Measurements from ENCODE around the gene SIDT1.

Gene SIDT1

DNA sequence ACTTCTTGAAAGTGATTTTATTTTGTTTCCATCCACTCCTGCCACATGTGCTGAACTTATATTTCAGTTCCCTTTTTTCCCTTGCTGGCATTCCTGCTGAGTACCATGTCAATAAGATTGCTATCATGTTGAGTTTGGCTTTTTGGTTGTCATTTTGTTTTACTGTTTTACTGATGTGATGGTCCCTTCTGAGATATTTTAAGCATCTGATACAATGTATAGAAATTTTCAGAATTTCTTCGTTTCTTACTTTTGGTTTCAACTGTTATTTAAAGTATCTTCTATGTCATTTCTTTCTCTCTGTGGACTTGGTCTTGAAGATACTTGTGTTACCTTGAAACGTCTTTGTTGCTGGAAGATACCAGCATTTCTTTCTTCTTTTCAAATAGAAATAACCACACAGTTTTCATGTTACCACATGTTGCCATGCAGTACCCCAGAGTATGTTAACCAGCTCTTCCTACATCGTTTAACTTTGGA, 14.1 kb downstream of the SIDT1 start:
- DNase-seq (ENCODE audit: low read depth), result no peak

DNA sequence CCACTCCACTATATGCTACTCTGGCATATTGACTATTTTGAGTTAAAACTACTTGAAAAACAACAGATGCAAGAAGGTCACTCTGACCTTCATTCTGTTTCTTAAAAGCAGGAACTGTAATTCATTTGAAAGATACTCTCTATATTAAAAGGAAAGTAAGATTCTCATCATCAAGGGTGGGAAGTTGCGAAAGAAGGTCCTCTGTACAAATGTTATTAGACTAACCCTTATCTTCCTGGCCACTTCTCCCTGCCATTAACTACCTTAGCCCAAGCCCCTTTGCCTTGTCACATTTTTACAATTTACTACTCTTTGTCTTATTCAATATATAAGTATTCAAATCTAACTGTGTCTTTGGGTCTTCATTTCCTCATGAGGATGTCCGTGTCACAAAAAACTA, 16.1 kb downstream of the SIDT1 start:
- DNase-seq (ENCODE audit: low read depth), result no peak

DNA sequence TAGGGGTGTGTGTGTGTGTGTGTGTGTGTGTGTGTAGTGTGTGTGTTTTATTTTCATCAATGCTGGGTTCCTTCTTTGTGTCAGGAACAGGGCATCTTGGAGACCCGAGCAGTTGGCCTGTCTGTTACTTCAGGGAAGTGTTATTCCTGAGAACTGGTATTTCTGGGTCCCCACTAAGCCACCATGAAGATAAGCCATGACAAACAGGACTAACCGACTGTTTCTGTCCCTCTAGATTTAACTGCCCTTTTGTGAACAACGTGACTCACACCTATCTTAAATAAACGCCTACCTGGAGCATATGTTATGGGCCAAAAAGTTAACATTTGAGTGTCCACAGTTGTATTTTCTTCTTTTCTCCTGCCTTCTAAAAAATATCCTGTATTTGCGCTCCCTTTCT, 19.5 kb downstream of the SIDT1 start:
- DNase-seq (ENCODE audit: low read depth), result no peak

DNA sequence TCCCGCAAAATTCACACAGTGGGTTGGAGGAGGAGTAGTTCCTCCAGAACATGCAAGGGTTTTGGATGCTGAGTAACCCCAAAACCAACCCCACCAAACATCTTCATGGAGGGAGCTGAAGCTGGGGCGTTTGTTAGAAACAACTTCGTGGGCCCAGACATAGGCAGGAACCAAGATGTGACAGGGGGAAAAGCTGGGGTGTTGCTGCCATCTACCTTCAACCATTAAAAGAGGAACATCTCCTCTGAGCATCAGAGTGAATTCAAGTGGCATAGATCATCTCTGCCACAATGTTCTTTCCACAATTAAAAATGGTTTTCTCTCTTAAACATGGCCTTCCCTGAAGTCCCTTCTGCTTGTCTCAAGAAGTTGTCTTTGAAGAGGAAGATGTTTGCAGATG, 20.5 kb downstream of the SIDT1 start:
- no peak for DNase-seq (ENCODE audit: low read depth)

DNA sequence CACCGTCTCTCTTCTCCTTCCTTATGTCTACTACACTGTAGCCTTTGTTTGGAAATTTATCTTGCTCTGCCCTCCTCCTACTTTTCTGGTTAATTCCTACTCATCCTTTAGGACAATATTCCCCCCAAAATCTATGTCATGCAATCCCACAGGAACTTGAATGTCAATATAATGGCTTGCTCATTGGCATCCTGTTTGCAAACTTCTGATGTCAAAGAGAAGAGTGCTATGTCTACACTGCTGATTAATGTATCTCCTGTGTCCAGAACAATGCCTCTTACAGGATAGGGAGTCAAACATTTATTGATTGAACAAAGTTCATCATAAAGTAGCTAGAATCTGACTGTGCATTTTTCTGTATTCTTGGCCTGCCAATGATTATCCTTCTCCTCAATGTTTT, 22.8 kb downstream of the SIDT1 start:
- DNase-seq (ENCODE audit: low read depth), result no peak

DNA sequence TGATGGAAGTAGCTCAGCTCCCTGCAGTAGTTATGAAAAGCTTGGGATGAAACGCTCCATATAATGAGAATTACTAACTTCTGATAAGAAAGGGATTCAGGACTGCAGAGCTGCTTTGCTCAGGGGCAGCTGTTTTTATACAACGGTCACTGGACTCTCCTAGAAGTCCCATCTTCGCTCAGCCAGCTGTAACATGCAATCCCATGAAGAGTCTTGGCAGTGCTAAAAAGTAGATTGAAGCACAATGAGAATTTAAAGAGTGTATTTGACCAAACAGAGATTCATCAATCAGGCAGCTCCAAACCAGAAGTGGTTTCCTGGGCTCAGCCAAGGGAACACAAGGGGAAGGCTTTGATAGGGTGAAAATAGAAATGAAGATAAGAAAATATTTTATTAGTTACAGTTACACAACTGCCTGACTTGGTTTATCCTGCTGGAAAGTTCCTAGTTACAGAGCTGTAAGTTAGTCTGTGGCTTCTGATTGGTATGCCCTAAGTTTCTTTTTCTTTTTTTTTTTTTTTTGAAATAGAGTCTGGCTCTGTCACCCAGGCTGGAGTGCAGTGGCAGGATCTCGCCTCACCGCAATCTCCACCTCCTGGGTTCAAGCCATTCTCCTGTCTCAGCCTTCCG, 24.1 kb downstream of the SIDT1 start:
- DNase-seq (ENCODE audit: low read depth), result no peak

DNA sequence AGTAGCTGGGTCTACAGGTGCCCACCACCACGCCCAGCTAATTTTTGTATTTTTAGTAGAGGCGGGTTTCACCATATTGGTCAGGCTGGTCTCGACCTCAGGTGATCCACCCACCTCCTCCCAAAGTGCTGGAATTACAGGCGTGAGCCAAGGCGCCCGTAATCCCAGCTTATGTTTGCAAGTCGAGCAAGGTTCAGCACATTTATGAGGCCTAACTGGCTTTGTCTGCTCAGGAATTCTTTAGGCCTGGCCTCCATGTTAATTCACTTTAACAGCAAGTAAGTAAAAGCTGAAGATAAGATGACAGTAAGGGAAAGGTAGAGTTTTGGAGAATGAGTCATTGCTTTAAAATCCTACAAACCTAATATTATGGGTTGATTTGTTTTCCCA, 24.6 kb downstream of the SIDT1 start:
- no peak for DNase-seq (ENCODE audit: low read depth)

DNA sequence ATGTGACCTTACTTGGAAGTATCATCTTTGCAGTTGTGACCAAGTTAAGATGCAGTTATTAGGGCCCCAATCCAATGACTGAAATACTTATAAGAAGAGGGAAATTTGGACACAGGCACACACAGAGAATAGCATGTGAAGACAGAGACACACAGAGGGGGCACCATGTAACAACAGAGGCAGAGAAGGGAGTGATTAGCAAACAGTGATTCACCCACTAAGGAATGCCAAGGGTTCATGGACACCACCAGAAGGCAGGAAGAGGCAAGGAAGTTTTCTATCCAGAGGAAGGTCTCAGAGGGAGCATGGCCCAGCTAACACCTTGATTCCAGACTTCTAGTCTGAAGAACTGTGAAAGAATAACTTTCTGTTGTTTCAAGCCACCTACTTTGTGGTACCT, 25.0 kb downstream of the SIDT1 start:
- DNase-seq (ENCODE audit: low read depth), result no peak

DNA sequence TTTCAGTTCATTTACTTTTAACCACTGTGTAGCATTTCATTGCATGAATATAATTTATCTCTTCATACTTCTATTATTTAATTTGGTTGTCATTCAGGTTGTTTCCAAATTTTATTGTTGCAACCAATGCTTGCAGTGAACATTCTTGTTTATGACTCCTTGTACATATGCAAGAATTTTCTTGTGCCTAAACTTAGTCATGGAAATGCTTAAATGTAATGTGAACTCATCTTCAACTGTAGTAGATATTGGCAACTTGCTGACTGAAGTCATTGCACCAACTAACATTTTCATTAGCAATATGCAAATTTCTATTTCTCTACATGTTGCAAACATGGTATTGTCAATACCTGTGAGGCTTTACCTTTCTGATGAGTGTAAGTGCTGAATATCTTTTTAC, 26.7 kb downstream of the SIDT1 start:
- no peak for DNase-seq (ENCODE audit: low read depth)

DNA sequence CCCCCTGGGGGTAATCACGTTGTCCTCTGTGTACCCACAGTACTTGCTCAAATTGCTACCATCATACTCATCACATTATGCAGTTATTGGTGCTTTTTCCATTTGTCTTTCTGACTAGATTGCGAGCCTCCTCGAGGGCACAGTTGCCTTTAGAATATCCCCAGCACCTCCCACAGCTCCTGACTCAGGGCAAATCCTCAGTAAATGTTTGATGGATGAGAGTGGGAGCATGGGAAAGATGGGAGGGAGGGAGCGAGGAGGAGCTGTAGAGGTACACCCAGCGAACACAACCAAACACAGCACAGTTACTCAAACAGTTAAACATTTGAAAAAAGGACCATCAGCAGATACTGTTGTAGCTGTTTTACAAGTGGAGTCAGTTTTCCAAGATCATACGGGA, 27.9 kb downstream of the SIDT1 start:
- no peak for DNase-seq (ENCODE audit: low read depth)

DNA sequence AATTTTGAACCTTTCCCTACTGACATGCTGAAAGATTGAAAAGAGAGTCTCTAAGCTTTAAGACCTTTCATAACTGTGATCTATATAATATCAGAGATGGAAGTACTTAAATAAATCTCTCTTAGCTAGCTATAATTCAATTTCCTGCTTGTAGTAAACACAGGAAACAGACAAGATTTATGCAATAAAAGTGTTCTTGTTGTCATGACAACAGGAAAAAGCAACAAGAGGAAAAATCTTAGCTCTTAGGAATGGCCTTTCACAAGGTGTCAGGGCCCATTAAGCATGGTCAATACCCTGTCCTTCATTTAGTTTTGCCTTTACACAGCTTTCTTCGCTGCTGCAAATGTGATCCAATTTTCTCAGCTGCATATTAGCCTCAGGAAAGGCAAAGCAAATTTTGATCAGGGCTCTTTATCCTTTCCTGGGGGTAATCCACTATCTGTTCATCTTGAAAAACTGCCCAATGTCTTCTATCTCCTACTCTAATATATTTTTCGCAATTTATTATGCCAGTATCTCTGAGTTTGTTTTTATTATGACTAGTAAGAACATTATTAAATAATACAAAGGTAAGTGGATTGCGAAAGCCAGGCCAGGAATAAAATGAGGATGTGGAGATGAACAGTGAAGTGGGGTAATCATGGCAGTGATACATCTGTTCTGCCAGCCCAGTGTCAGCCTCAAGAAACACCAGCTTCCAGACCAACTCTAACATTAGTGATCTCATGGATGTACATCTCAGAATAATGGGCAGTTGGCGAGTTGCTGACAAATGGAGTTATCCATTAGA, 28.7 kb downstream of the SIDT1 start:
- no peak for DNase-seq (ENCODE audit: low read depth)

DNA sequence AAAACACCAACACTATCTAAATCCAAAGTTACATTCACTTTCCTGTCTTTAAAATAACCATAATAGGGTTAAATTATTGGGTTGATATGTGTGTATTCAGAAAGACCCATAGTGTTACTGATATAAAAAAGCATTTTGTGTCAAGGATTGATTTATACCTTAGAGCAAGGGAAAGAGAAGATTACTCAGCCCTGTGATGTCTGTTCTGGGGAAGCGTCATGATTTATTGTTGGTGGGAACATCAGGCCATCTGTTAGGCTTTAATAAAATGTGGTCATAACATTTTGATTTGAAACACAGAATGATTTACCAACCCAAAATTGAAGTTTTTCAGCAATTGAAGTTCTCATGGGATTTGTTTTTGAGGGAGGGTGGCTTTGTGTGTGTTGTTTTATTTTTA, 33.2 kb downstream of the SIDT1 start:
- DNase-seq (ENCODE audit: low read depth), result no peak

DNA sequence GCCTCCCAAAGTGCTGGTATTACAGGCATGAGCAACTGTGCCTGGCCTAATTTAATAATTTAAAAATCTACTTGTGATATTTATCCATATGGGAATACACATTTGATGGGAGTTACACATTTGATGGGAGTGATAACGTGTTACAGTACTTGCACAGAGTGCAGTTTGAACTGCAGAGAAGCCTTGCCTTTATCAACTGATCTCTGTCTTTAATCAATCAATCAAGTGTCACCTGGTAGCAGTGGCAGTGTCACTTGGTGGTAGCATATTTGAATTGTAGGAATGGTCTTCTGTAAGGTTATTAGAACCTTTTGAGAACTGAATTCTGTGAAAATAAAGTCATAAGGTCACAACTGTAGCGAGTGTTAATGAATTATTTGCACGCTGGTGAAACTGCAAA, 37.8 kb downstream of the SIDT1 start:
- no peak for DNase-seq (ENCODE audit: low read depth)

DNA sequence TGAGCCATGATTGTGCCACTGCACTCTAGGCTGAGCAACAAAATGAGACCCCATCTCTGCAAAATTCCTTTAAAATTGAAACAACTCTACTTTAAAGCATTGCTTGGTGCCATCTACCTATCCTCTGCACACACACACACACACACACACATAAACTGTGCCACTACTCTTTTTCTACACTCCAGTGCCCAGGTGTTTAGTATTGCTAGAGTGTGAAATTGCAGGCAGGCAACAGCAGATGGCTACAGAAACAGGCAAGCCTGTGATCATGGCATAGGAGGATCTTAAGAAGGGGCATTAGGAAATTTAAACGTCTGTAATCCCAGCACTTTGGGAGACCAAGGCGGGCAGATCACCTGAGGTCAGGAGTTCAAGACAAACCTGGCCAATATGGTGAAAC, 39.0 kb downstream of the SIDT1 start:
- no peak for DNase-seq (ENCODE audit: low read depth)

DNA sequence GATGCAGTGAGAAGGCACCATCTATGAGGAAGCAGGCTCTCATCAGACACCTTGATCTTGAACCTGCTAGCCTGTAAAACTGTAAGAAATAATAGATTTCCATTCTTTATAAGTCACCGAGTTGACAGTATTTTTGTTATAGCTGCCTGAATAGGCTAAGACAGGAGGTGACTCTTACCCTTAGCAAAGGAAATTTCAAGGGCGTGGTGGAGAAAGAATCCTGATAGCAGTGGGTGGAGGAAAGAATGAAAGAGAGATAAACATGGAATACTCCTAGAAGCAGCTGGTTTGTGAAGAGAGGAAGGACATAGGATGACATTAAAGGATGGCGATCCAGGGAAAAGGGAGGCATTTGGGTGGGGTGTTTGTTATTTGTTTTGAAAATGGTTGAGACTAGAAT, 41.4 kb downstream of the SIDT1 start:
- no peak for DNase-seq (ENCODE audit: low read depth)

DNA sequence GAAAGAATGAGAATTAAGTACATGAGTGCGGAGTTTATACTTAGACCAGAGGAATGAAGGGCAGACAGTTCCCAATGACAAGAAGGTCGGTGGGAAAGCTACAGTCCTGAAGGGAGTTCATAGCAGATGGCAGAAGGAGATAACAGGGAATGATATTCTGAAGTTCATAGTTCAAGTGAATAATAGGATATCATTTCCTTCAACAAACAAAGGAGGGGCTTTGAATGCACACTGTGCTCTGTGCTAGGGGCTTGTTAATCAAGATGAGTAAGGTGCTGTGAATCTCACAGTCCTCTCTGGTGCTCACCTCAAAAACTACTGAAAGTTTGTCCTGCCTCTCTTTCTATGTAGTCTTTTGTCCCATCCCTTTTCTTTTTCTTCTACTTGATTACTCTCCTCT, 41.9 kb downstream of the SIDT1 start:
- no peak for DNase-seq (ENCODE audit: low read depth)

DNA sequence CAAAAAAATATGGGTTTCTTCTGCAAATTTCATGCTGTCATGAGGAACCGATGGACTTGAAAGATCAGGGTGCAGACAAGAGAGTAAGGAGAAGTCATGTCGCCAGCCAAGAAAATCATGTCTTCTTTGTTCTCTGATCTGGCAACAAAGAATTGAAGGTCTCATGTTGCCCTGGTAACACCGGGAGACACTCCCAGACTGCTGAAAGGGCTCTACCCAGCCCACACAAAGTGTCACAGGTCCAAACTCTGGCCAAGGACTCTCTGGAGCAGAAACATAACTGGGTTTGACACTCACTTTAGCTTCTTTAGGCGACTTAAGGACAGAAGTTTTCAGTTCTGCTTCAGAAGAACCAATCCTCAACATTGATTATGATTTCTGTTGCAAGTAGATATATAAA, 42.9 kb downstream of the SIDT1 start:
- DNase-seq (ENCODE audit: low read depth), result no peak

DNA sequence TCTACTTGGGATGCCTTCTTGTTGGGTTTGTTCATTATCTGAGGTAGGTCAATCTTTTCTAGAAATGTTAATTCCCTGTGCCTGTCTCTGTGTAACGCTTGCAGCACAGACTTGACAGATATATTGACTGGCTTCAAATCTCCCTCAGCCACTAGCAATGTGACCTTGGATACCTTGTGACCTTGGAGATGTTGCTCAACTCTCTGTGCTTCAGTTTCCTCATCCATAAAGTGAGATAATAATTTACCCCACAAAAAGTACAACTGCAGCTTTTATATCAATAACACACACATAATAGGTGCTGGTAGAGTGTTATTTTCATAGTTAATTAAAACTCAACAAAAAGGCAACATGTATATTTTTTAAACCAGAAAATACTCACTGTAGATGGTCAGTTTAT, 52.9 kb downstream of the SIDT1 start:
- DNase-seq (ENCODE audit: low read depth), result no peak

DNA sequence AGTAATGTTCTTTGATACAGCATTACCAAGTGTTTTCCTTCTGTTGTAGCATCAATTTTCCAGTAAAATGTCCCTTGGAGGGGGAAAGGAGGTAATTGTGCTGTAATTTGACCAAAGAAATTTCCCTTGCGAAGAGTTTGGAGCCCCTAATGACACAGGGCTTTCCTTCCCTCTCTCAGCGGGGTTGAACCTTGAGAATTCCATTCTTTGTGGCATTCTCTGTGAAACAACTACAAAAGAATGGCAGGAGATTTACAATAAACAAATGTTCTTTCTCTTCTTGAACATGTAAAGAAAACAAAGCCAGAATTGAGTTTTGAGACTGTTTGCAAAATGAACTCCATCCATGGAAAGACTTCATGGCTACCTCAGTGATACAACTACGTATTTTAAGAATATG, 53.4 kb downstream of the SIDT1 start:
- no peak for DNase-seq (ENCODE audit: low read depth)

DNA sequence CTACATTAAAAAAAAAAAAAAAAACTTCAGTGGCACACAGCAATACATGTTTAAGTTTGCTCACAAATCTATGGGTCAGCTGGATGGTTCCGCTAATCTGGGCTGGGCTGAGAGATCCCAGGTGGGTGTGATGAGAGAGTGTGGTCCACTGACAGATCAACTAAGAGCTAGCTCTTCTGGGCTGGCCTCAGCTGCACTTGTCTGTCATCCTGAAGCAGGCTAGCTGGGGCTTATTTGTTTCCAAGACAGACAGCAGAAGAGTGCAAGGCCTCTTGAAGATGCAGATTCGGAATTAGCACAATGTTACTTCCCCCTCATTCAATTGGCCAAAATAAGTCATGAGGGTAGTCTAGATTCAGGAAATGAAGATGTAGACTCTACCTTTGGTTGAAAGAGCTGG, 56.5 kb downstream of the SIDT1 start:
- DNase-seq (ENCODE audit: low read depth), result no peak

DNA sequence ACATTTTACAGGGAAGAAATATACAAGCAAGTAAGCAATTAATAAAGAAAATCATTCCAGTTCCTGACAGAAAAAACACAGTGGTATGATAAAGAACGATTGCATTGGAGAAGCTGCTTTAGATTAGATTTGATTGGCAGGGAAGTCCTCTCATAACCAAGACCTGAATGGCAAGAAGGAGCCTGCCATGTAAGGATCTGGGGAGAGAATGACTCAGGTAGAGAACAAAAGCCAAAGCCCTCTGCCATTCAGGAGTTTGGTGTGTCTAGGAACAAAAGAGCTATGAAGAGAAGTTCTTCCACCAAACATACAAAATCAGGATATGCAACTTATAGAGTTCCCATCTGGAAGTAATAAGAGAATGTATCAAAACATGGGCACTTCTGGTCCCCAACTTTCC, 57.6 kb downstream of the SIDT1 start:
- no peak for DNase-seq (ENCODE audit: low read depth)

DNA sequence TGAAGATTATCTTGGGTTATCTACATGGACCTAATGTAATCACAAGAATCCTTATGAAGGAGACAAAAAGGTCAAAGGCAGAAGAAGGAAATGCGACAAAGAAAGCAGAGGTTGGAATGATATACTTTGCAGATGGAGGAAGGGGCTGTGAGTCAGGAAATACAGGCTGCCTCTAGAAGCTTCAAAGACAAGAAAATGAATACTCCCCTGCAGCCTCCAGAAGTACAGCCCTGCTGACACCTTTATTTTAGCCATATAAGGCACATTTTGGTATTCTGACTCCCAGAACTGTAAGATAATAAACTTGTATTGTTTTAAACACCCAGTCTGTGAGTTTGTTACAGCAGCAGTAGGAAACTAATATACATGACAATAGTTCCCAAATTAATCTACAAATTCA, 58.6 kb downstream of the SIDT1 start:
- no peak for DNase-seq (ENCODE audit: low read depth)

DNA sequence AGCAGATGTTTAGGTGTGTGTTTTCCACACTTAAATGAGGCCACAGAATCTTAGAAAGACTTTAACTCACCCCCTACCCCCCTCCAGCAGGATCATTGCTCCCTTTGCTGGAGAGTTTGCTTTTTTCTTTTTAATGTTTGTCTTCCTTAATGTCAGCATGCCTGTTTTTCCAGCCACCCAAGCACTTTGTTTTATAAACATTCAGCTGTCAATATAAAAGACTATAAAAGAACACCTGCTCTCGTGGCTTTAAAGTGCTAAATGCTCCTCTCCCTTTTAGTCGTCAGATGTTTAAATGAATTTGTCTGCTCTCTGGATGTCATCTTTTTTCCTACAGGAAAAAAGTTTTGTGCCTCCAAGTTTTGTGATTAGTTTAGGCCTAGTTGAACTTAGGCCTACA, 61.7 kb downstream of the SIDT1 start:
- DNase-seq (ENCODE audit: low read depth), result no peak
